HL-60 (cell line): ENCODE data around the gene SDF4.

Experiments used
- CTCF ChIP-seq: IDR thresholded peaks from one replicate; pipeline ENCODE4 v1.5.1; 2011; ENCODE audit warnings: low read length, control low read depth, inconsistent platforms; ENCODE audit not compliant: insufficient read depth
- POLR2AphosphoS5 ChIP-seq: IDR thresholded peaks from 2 replicates; pipeline ENCODE4 v1.6.1; 2012; ENCODE audit warnings: low read depth
- SPI1 ChIP-seq: IDR thresholded peaks from 2 replicates; pipeline ENCODE4 v1.6.1; 2012; ENCODE audit warnings: low read depth, mild to moderate bottlenecking, borderline replicate concordance

- no peak for TF ChIP-seq CTCF
- no peak for TF ChIP-seq SPI1
- no peak for TF ChIP-seq POLR2AphosphoS5
Observed at GRCh38 chr1:1167398-1167821, 64.4 kb downstream of the SDF4 start.
